ENCODE results near the gene PRR35.

GRCh38 chr16:578870-579405 is 18.7 kb downstream of the PRR35 start:
- TF ChIP-seq BHLHE40 (IDR thresholded peaks at IDR 0.05; ENCODE audit: borderline replicate concordance), result no peak
- TF ChIP-seq TARDBP (IDR thresholded peaks at IDR 0.05), result no peak
- TF ChIP-seq NFRKB (IDR thresholded peaks at IDR 0.05), result no peak
- no peak for TF ChIP-seq ELF4 (IDR thresholded peaks at IDR 0.05)
- no peak for TF ChIP-seq SUZ12 (IDR thresholded peaks at IDR 0.05)
- TF ChIP-seq PKNOX1 (IDR thresholded peaks at IDR 0.05), result no peak
- TF ChIP-seq HDGF (IDR thresholded peaks at IDR 0.05; ENCODE audit: borderline replicate concordance), result no peak
- TF ChIP-seq FOXM1 (IDR thresholded peaks at IDR 0.05; ENCODE audit: borderline replicate concordance), result no peak
- no peak for TF ChIP-seq SP1 (IDR thresholded peaks at IDR 0.05)
- TF ChIP-seq ZNF384 (IDR thresholded peaks at IDR 0.05), result no peak
